GM23248 (cell line): ENCODE results near the gene TRIM59.

Source experiments
- EZH2 ChIP-seq: fragments of 200-600 bp; sonication (generic); IDR thresholded peaks from 2 replicates; pipeline ENCODE4 v1.6.1; 2018; ENCODE audit warnings: antibody characterized with exemption, mild to moderate bottlenecking; ENCODE audit not compliant: insufficient read depth, poor library complexity, severe bottlenecking
- EZH2phosphoT487 ChIP-seq: fragments of 200-600 bp; sonication (generic); IDR thresholded peaks from 2 replicates; pipeline ENCODE4 v1.6.1; 2018; ENCODE audit warnings: antibody characterized with exemption, moderate library complexity, mild to moderate bottlenecking, low read depth; ENCODE audit not compliant: insufficient read depth

GRCh38 chr3:160435747-160436146, 13.8 kb downstream of the TRIM59 start:
- no peak for TF ChIP-seq EZH2
- TF ChIP-seq EZH2phosphoT487, result no peak
